ENCODE data around the gene RPS29. TPM values are rescaled to one million over a fixed set of nuclear protein-coding genes. Genes with fewer than 3 reads are reported as not detected.

Gene RPS29
- 1,000 to 10,000 TPM; 1,019 to 8,138 (median 3,970) TPM for total RNA-seq

GRCh38 chr14:49585803-49586672 lies at the start of gene RPS29:
Gene RPS29, minus strand, starts transcription at chr14:49586380. Its CDS starts 34 bp downstream, at chr14:49586346.
- H3K4me3 ChIP-seq, result peak within 1 kb of the TSS; percentile 64 to 94 (median 83)
- H3K4me1 ChIP-seq (replicated peaks in 1 of 2), result peaks cover 9 to 13% of the 10 kb centered on the region in 2 donors
- peak; percentile 83 to 97 (median 96) for ATAC-seq (replicated peaks in 6 of 8)
- 0 to 2% (median 0%) methylated on average over 1 to 33 of the region's 55 CpGs; no CpG with 5 or more reads in 3 of the 10 experiments for WGBS, 10 experiments
- in situ Hi-C loops (cut with MboI; ENCODE audit: low pct_unique_long_range_greater_than_20kb in 2 of 9, low sequenced_read_pairs in 9 of 9, unreplicated experiment in 9 of 9), result no loop called here
- peak within 1 kb of the TSS; percentile 85 to 88 for H3K27ac ChIP-seq

- peak; percentile 48 to 60 (median 54) for ATAC-seq (replicated peaks in 6 of 8)
- Histone ChIP-seq H3K4me3 (peak within 1 kb of the TSS; percentile 56 to 90 (median 70)), H3K4me1 (replicated peaks in 1 of 2) (peaks cover 6 to 13% of the 10 kb centered on the region in 2 donors), H3K27ac (peak within 1 kb of the TSS; percentile 88 to 92)
- in situ Hi-C loops (cut with MboI; ENCODE audit: low pct_unique_long_range_greater_than_20kb in 2 of 9, low sequenced_read_pairs in 9 of 9, unreplicated experiment in 9 of 9), result loop anchor here in 4 of 9 experiments (10.0 to 25.0 kb wide), 3 partner anchors 128 to 478 kb away; partner anchors contain the start of genes KLHDC2 (in 3 of the 4) and VCPKMT (in 1 of the 4)
- WGBS, 10 experiments, result 0% methylated on average over 1 to 5 of the region's 80 CpGs; no CpG with 5 or more reads in 7 of the 10 experiments
Measured at GRCh38 chr14:49634547-49635334, 48.6 kb upstream of the RPS29 start, which contains the start of gene DNAAF2. Gene DNAAF2, minus strand, starts transcription at chr14:49635244. Its CDS starts 95 bp downstream, at chr14:49635149.

GRCh38 chr14:49633640-49634546 lies 47.7 kb upstream of the RPS29 start:
- Histone ChIP-seq H3K27ac (peak overlapping the region; percentile 88 to 92), H3K4me3 (peak overlapping the region; percentile 56 to 90 (median 70)), H3K4me1 (replicated peaks in 1 of 2) (peaks cover 6 to 13% of the 10 kb centered on the region in 2 donors)
- 0 to 2% (median 0%) methylated on average over 2 to 23 of the region's 101 CpGs; no CpG with 5 or more reads in 4 of the 10 experiments for WGBS, 10 experiments
- ATAC-seq (replicated peaks in 6 of 8), result peak; percentile 69 to 90 (median 85)
- in situ Hi-C loops (cut with MboI; ENCODE audit: low pct_unique_long_range_greater_than_20kb in 2 of 9, low sequenced_read_pairs in 9 of 9, unreplicated experiment in 9 of 9), result loop anchor here in 4 of 9 experiments (10.0 to 25.0 kb wide), 3 partner anchors 128 to 478 kb away; partner anchors contain the start of genes KLHDC2 (in 3 of the 4) and VCPKMT (in 1 of the 4)

- ATAC-seq (replicated peaks in 6 of 8), result no peak
- H3K4me1 ChIP-seq (replicated peaks in 1 of 2), result peaks cover 3 to 21% of the 10 kb centered on the region in 2 donors
- in situ Hi-C loops (cut with MboI; ENCODE audit: low pct_unique_long_range_greater_than_20kb in 2 of 9, low sequenced_read_pairs in 9 of 9, unreplicated experiment in 9 of 9), result no loop called here
- peak overlapping the region in 1 of 5 donors; percentile 92 for H3K4me3 ChIP-seq
- H3K27ac ChIP-seq, result no peak overlapping the region
- WGBS, 10 experiments, result 40 to 100% (median 93%) methylated on average over 1 to 5 of the region's 6 CpGs; no CpG with 5 or more reads in 1 of the 10 experiments
Measured at GRCh38 chr14:49623941-49624839, 38.0 kb upstream of the RPS29 start.

GRCh38 chr14:49623387-49623786 lies 37.2 kb upstream of the RPS29 start:
- no peak overlapping the region for H3K27ac ChIP-seq
- WGBS, 10 experiments, result 0 to 100% (median 65%) methylated on average over 1 to 3 of the region's 3 CpGs; no CpG with 5 or more reads in 1 of the 10 experiments
- peak overlapping the region in 2 of 5 donors; percentile 2 to 92 for H3K4me3 ChIP-seq
- in situ Hi-C loops (cut with MboI; ENCODE audit: low pct_unique_long_range_greater_than_20kb in 2 of 9, low sequenced_read_pairs in 9 of 9, unreplicated experiment in 9 of 9), result no loop called here
- no peak for ATAC-seq (replicated peaks in 6 of 8)
- peaks cover 6 to 27% of the 10 kb centered on the region in 2 donors for H3K4me1 ChIP-seq (replicated peaks in 1 of 2)

- ATAC-seq (replicated peaks in 6 of 8), result no peak
- H3K27ac ChIP-seq, result no peak overlapping the region
- WGBS, 10 experiments, result 0 to 80% (median 27%) methylated on average over 1 to 3 of the region's 3 CpGs; no CpG with 5 or more reads in 2 of the 10 experiments
- H3K4me1 ChIP-seq (replicated peaks in 1 of 2), result peaks cover 6 to 27% of the 10 kb centered on the region in 2 donors
- H3K4me3 ChIP-seq, result peak overlapping the region; percentile 61 to 99 (median 92)
- in situ Hi-C loops (cut with MboI; ENCODE audit: low pct_unique_long_range_greater_than_20kb in 2 of 9, low sequenced_read_pairs in 9 of 9, unreplicated experiment in 9 of 9), result no loop called here
Measured at GRCh38 chr14:49622022-49622607, 35.9 kb upstream of the RPS29 start.

- Histone ChIP-seq H3K27ac (peak overlapping the region; percentile 96 to 98), H3K4me3 (peak overlapping the region; percentile 61 to 99 (median 92)), H3K4me1 (replicated peaks in 1 of 2) (peaks cover 6 to 27% of the 10 kb centered on the region in 2 donors)
- peak; percentile 31 to 56 (median 39) for ATAC-seq (replicated peaks in 6 of 8)
- in situ Hi-C loops (cut with MboI; ENCODE audit: low pct_unique_long_range_greater_than_20kb in 2 of 9, low sequenced_read_pairs in 9 of 9, unreplicated experiment in 9 of 9), result no loop called here
- WGBS, 10 experiments, result 0 to 21% (median 5%) methylated on average over 3 to 19 of the region's 65 CpGs; no CpG with 5 or more reads in 4 of the 10 experiments
Measured at GRCh38 chr14:49621114-49621881, 35.1 kb upstream of the RPS29 start.

GRCh38 chr14:49620182-49621113 lies 34.3 kb upstream of the RPS29 start, which contains the start of the genes MGAT2 and RPL36AL:
Gene MGAT2, plus strand, starts transcription at chr14:49620799. Its CDS starts 470 bp downstream, at chr14:49621269.
Gene RPL36AL, minus strand, starts transcription at chr14:49620626. Its CDS starts 1,522 bp downstream, at chr14:49619104.
- Histone ChIP-seq H3K27ac (peak within 1 kb of the TSS; percentile 96 to 98), H3K4me3 (peak within 1 kb of the TSS; percentile 61 to 99 (median 92)), H3K4me1 (replicated peaks in 1 of 2) (peaks cover 6 to 27% of the 10 kb centered on the region in 2 donors)
- peak; percentile 90 to 98 (median 96) for ATAC-seq (replicated peaks in 6 of 8)
- WGBS, 10 experiments, result 0 to 2% (median 0%) methylated on average over 3 to 45 of the region's 85 CpGs; no CpG with 5 or more reads in 1 of the 10 experiments
- in situ Hi-C loops (cut with MboI; ENCODE audit: low pct_unique_long_range_greater_than_20kb in 2 of 9, low sequenced_read_pairs in 9 of 9, unreplicated experiment in 9 of 9), result no loop called here

- 0 to 3% (median 0%) methylated on average over 3 to 10 of the region's 11 CpGs; no CpG with 5 or more reads in 1 of the 10 experiments for WGBS, 10 experiments
- ATAC-seq (replicated peaks in 6 of 8), result no peak
- Histone ChIP-seq H3K4me1 (replicated peaks in 1 of 2) (peaks cover 6 to 27% of the 10 kb centered on the region in 2 donors), H3K4me3 (peak overlapping the region; percentile 61 to 99 (median 92)), H3K27ac (peak overlapping the region; percentile 96 to 98)
- in situ Hi-C loops (cut with MboI; ENCODE audit: low pct_unique_long_range_greater_than_20kb in 2 of 9, low sequenced_read_pairs in 9 of 9, unreplicated experiment in 9 of 9), result no loop called here
Measured at GRCh38 chr14:49619730-49620129, 33.5 kb upstream of the RPS29 start.
